Memory B cell (primary cell): ENCODE measurements around the gene GRM3.

Experiments used
- ATAC-seq: fragments of 150-1000 bp; cut with Tn5 transposase; 2 replicates; pipeline ENCODE4 v1.10.0; 2021; ENCODE audit warnings: low read depth, mild to moderate bottlenecking, moderate library complexity
- DNase-seq, 2 donors: peaks; one replicate each; pipeline ENCODE4 v3.0.0; 2022; ENCODE audit warnings: low spot score in 2 of 2
- H3K27ac Mint-ChIP-seq: one replicate; pipeline ENCODE4 v1.8.0; 2022; ENCODE audit warnings: mild to moderate bottlenecking, moderate library complexity, mixed read lengths
- H3K27me3 Mint-ChIP-seq: one replicate; pipeline ENCODE4 v1.8.0; 2022; ENCODE audit warnings: mixed read lengths
- H3K36me3 Mint-ChIP-seq: one replicate; pipeline ENCODE4 v1.8.0; 2022; ENCODE audit warnings: mild to moderate bottlenecking, mixed read lengths
- H3K4me1 Mint-ChIP-seq: one replicate; pipeline ENCODE4 v1.8.0; 2022; ENCODE audit warnings: mixed read lengths
- H3K4me3 Mint-ChIP-seq: one replicate; pipeline ENCODE4 v1.8.0; 2022; ENCODE audit warnings: mild to moderate bottlenecking, moderate library complexity, mixed read lengths
- H3K9me3 Mint-ChIP-seq: one replicate; pipeline ENCODE4 v1.8.0; 2022; ENCODE audit warnings: mixed read lengths

GRM3 gene

GRCh38 chr7:86786376-86786775 lies 142.7 kb downstream of the GRM3 start:
- no peaks in the 10 kb centered on the region for H3K27me3 Mint-ChIP-seq
- H3K4me1 Mint-ChIP-seq: peaks cover 2% of the 10 kb centered on the region
- ATAC-seq: no peak
- no peak overlapping the region for H3K27ac Mint-ChIP-seq
- H3K36me3 Mint-ChIP-seq: no peaks in the 10 kb centered on the region
- no peak overlapping the region for H3K4me3 Mint-ChIP-seq
- no peaks in the 10 kb centered on the region for H3K9me3 Mint-ChIP-seq
- no peak for DNase-seq

- no peak overlapping the region for H3K4me3 Mint-ChIP-seq
- no peak for ATAC-seq
- no peak overlapping the region for H3K27ac Mint-ChIP-seq
- peaks cover 2% of the 10 kb centered on the region for H3K4me1 Mint-ChIP-seq
- H3K36me3 Mint-ChIP-seq: no peaks in the 10 kb centered on the region
- DNase-seq: no peak
- no peaks in the 10 kb centered on the region for H3K27me3 Mint-ChIP-seq
- H3K9me3 Mint-ChIP-seq: no peaks in the 10 kb centered on the region
Measured at GRCh38 chr7:86788948-86789347, 145.2 kb downstream of the GRM3 start.

GRCh38 chr7:86790383-86790782 lies 146.7 kb downstream of the GRM3 start:
- ATAC-seq (no peak), DNase-seq (no peak)
- no peaks in the 10 kb centered on the region for H3K9me3 Mint-ChIP-seq
- no peaks in the 10 kb centered on the region for H3K36me3 Mint-ChIP-seq
- H3K4me1 Mint-ChIP-seq: peaks cover 2% of the 10 kb centered on the region
- H3K4me3 Mint-ChIP-seq: no peak overlapping the region
- no peaks in the 10 kb centered on the region for H3K27me3 Mint-ChIP-seq
- no peak overlapping the region for H3K27ac Mint-ChIP-seq

GRCh38 chr7:86792260-86792659 lies 148.6 kb downstream of the GRM3 start:
- Mint-ChIP-seq H3K9me3 (peaks cover 8% of the 10 kb centered on the region), H3K36me3 (no peaks in the 10 kb centered on the region), H3K27ac (no peak overlapping the region), H3K27me3 (no peaks in the 10 kb centered on the region), H3K4me3 (no peak overlapping the region), H3K4me1 (no peaks in the 10 kb centered on the region)
- no peak for DNase-seq
- no peak for ATAC-seq

GRCh38 chr7:86793136-86793535 lies 149.4 kb downstream of the GRM3 start:
- H3K36me3 Mint-ChIP-seq: no peaks in the 10 kb centered on the region
- no peak overlapping the region for H3K4me3 Mint-ChIP-seq
- H3K27ac Mint-ChIP-seq: no peak overlapping the region
- peaks cover 10% of the 10 kb centered on the region for H3K9me3 Mint-ChIP-seq
- H3K27me3 Mint-ChIP-seq: no peaks in the 10 kb centered on the region
- no peak for ATAC-seq
- no peak for DNase-seq
- H3K4me1 Mint-ChIP-seq: no peaks in the 10 kb centered on the region

- Mint-ChIP-seq H3K9me3 (peaks cover 5% of the 10 kb centered on the region), H3K4me3 (no peak overlapping the region), H3K27ac (no peak overlapping the region), H3K36me3 (no peaks in the 10 kb centered on the region), H3K27me3 (peaks cover 7% of the 10 kb centered on the region), H3K4me1 (no peaks in the 10 kb centered on the region)
- ATAC-seq (no peak), DNase-seq (no peak)
Measured at GRCh38 chr7:86814661-86815379, 171.1 kb downstream of the GRM3 start.

- Mint-ChIP-seq H3K27me3 (peaks cover 7% of the 10 kb centered on the region), H3K36me3 (no peaks in the 10 kb centered on the region), H3K4me3 (no peak overlapping the region), H3K27ac (no peak overlapping the region), H3K4me1 (no peaks in the 10 kb centered on the region), H3K9me3 (peaks cover 5% of the 10 kb centered on the region)
- no peak for DNase-seq
- no peak for ATAC-seq
Measured at GRCh38 chr7:86815556-86815955, 171.8 kb downstream of the GRM3 start.

- no peaks in the 10 kb centered on the region for H3K36me3 Mint-ChIP-seq
- peaks cover 4% of the 10 kb centered on the region for H3K27me3 Mint-ChIP-seq
- no peak overlapping the region for H3K27ac Mint-ChIP-seq
- no peak overlapping the region for H3K4me3 Mint-ChIP-seq
- ATAC-seq (no peak), DNase-seq (no peak)
- H3K9me3 Mint-ChIP-seq: peaks cover 5% of the 10 kb centered on the region
- no peaks in the 10 kb centered on the region for H3K4me1 Mint-ChIP-seq
Measured at GRCh38 chr7:86818903-86819302, 175.2 kb downstream of the GRM3 start.

- Mint-ChIP-seq H3K9me3 (no peaks in the 10 kb centered on the region), H3K27ac (no peak overlapping the region), H3K27me3 (no peaks in the 10 kb centered on the region), H3K4me1 (no peaks in the 10 kb centered on the region), H3K36me3 (no peaks in the 10 kb centered on the region), H3K4me3 (no peak overlapping the region)
- ATAC-seq (no peak), DNase-seq (no peak)
Measured at GRCh38 chr7:86823769-86824168, 180.1 kb downstream of the GRM3 start.

- Mint-ChIP-seq H3K36me3 (no peaks in the 10 kb centered on the region), H3K27ac (no peak overlapping the region), H3K4me1 (no peaks in the 10 kb centered on the region), H3K27me3 (no peaks in the 10 kb centered on the region), H3K4me3 (no peak overlapping the region), H3K9me3 (no peaks in the 10 kb centered on the region)
- ATAC-seq (no peak), DNase-seq (no peak)
Measured at GRCh38 chr7:86825264-86825663, 181.6 kb downstream of the GRM3 start.

- no peaks in the 10 kb centered on the region for H3K4me1 Mint-ChIP-seq
Measured at GRCh38 chr7:86826948-86827347, 183.2 kb downstream of the GRM3 start.

GRCh38 chr7:86833360-86833759 lies 189.7 kb downstream of the GRM3 start:
- no peak for DNase-seq
- Mint-ChIP-seq H3K9me3 (no peaks in the 10 kb centered on the region), H3K27ac (no peak overlapping the region), H3K4me3 (no peak overlapping the region), H3K27me3 (no peaks in the 10 kb centered on the region), H3K4me1 (no peaks in the 10 kb centered on the region), H3K36me3 (no peaks in the 10 kb centered on the region)
- ATAC-seq: no peak

More at GRCh38 chr7:86826948-86827347, 183.2 kb downstream of the GRM3 start:
- Mint-ChIP-seq H3K9me3 (no peaks in the 10 kb centered on the region), H3K27ac (no peak overlapping the region), H3K4me3 (no peak overlapping the region), H3K27me3 (no peaks in the 10 kb centered on the region), H3K36me3 (no peaks in the 10 kb centered on the region)
- DNase-seq: no peak
- no peak for ATAC-seq

GRCh38 chr7:86837235-86837634 lies 193.5 kb downstream of the GRM3 start:
- DNase-seq: no peak
- no peak for ATAC-seq
- Mint-ChIP-seq H3K4me3 (no peak overlapping the region), H3K36me3 (no peaks in the 10 kb centered on the region), H3K27me3 (no peaks in the 10 kb centered on the region), H3K27ac (no peak overlapping the region), H3K9me3 (no peaks in the 10 kb centered on the region), H3K4me1 (no peaks in the 10 kb centered on the region)

- Mint-ChIP-seq H3K27ac (no peak overlapping the region), H3K4me3 (no peak overlapping the region)
- ATAC-seq: no peak
Measured at GRCh38 chr7:86844608-86845007, 200.9 kb downstream of the GRM3 start.

GRCh38 chr7:86846494-86847190 lies 202.9 kb downstream of the GRM3 start:
- H3K4me1 Mint-ChIP-seq: no peaks in the 10 kb centered on the region
- no peak for DNase-seq
- no peak for ATAC-seq
- H3K27me3 Mint-ChIP-seq: no peaks in the 10 kb centered on the region
- no peak overlapping the region for H3K27ac Mint-ChIP-seq
- no peak overlapping the region for H3K4me3 Mint-ChIP-seq
- no peaks in the 10 kb centered on the region for H3K9me3 Mint-ChIP-seq
- no peaks in the 10 kb centered on the region for H3K36me3 Mint-ChIP-seq

More at GRCh38 chr7:86844608-86845007, 200.9 kb downstream of the GRM3 start:
- Mint-ChIP-seq H3K36me3 (no peaks in the 10 kb centered on the region), H3K4me1 (no peaks in the 10 kb centered on the region), H3K9me3 (no peaks in the 10 kb centered on the region), H3K27me3 (no peaks in the 10 kb centered on the region)
- no peak for DNase-seq
